ENCODE results near the gene LSM3.
A peak's percentile ranks its signal among the peaks of the same experiment; 100 is the strongest.

LSM3 gene

GRCh38 chr3:14178247-14179113 lies at the start of gene LSM3, which contains the start of gene XPC:
Gene LSM3, plus strand, starts transcription at chr3:14178817. Its CDS starts 44 bp downstream, at chr3:14178861.
Gene XPC, minus strand, starts transcription at chr3:14178601. Its CDS starts 33 bp downstream, at chr3:14178568.
- DNase-seq (ENCODE audit: insufficient read length, low spot score), result peak; percentile 95
- peak; percentile 80 for FAIRE-seq

- no peak for DNase-seq (ENCODE audit: insufficient read length, low spot score)
- FAIRE-seq, result no peak
Measured at GRCh38 chr3:14129296-14129695, 49.3 kb upstream of the LSM3 start.

- FAIRE-seq (no peak), DNase-seq (ENCODE audit: insufficient read length, low spot score) (no peak)
Measured at GRCh38 chr3:14130230-14130629, 48.4 kb upstream of the LSM3 start.

GRCh38 chr3:14130707-14131106 lies 47.9 kb upstream of the LSM3 start:
- no peak for DNase-seq (ENCODE audit: insufficient read length, low spot score)
- FAIRE-seq, result no peak

GRCh38 chr3:14131134-14131533 lies 47.5 kb upstream of the LSM3 start:
- no peak for DNase-seq (ENCODE audit: insufficient read length, low spot score)
- no peak for FAIRE-seq

GRCh38 chr3:14132120-14132519 lies 46.5 kb upstream of the LSM3 start:
- FAIRE-seq, result no peak
- no peak for DNase-seq (ENCODE audit: insufficient read length, low spot score)

- DNase-seq (ENCODE audit: insufficient read length, low spot score), result no peak
- no peak for FAIRE-seq
Measured at GRCh38 chr3:14132689-14133088, 45.9 kb upstream of the LSM3 start.

- DNase-seq (ENCODE audit: insufficient read length, low spot score), result no peak
- no peak for FAIRE-seq
Measured at GRCh38 chr3:14133188-14133800, 45.3 kb upstream of the LSM3 start.

- no peak for DNase-seq (ENCODE audit: insufficient read length, low spot score)
- FAIRE-seq, result no peak
Measured at GRCh38 chr3:14133876-14134275, 44.7 kb upstream of the LSM3 start.

- FAIRE-seq (no peak), DNase-seq (ENCODE audit: insufficient read length, low spot score) (no peak)
Measured at GRCh38 chr3:14134291-14134690, 44.3 kb upstream of the LSM3 start.

- no peak for FAIRE-seq
- DNase-seq (ENCODE audit: insufficient read length, low spot score), result no peak
Measured at GRCh38 chr3:14135581-14135980, 43.0 kb upstream of the LSM3 start.

GRCh38 chr3:14137004-14137403 lies 41.6 kb upstream of the LSM3 start:
- no peak for FAIRE-seq

GRCh38 chr3:14137445-14137844 lies 41.2 kb upstream of the LSM3 start:
- FAIRE-seq, result no peak
- DNase-seq (ENCODE audit: insufficient read length, low spot score), result no peak

More at GRCh38 chr3:14137004-14137403, 41.6 kb upstream of the LSM3 start:
- DNase-seq (ENCODE audit: insufficient read length, low spot score), result no peak

GRCh38 chr3:14138109-14138877 lies 40.3 kb upstream of the LSM3 start:
- DNase-seq (ENCODE audit: insufficient read length, low spot score), result no peak
- FAIRE-seq, result no peak

- FAIRE-seq, result no peak
- no peak for DNase-seq (ENCODE audit: insufficient read length, low spot score)
Measured at GRCh38 chr3:14138878-14139655, 39.5 kb upstream of the LSM3 start.

GRCh38 chr3:14139771-14140170 lies 38.8 kb upstream of the LSM3 start:
- DNase-seq (ENCODE audit: insufficient read length, low spot score), result no peak

GRCh38 chr3:14140668-14141067 lies 37.9 kb upstream of the LSM3 start:
- DNase-seq (ENCODE audit: insufficient read length, low spot score), result no peak

More at GRCh38 chr3:14139771-14140170, 38.8 kb upstream of the LSM3 start:
- no peak for FAIRE-seq

GRCh38 chr3:14141144-14141543 lies 37.5 kb upstream of the LSM3 start:
- no peak for FAIRE-seq
- no peak for DNase-seq (ENCODE audit: insufficient read length, low spot score)

More at GRCh38 chr3:14140668-14141067, 37.9 kb upstream of the LSM3 start:
- no peak for FAIRE-seq

GRCh38 chr3:14141602-14142341 lies 36.8 kb upstream of the LSM3 start:
- DNase-seq (ENCODE audit: insufficient read length, low spot score), result no peak
- no peak for FAIRE-seq

Measured in HTR-8/SVneo (cell line).